Lower lobe of right lung (tissue), 2 donors: Measurements from ENCODE around the gene TAS2R19. TPM values are rescaled to one million over a fixed set of nuclear protein-coding genes. Genes with fewer than 3 reads are reported as not detected.

Experiments
- ATAC-seq, 2 donors: fragments of 200-7000 bp; cut with Tn5 transposase; one replicate each; pipeline ENCODE4 v1.9.1; 2020 to 2022; ENCODE audit warnings: mild to moderate bottlenecking in 2 of 2, moderate library complexity in 2 of 2
- DNase-seq: peaks from one replicate; pipeline ENCODE4 v3.0.0-alpha.2; 2020
- H3K27ac ChIP-seq: fragments of 200-600 bp; one replicate; pipeline ENCODE4 v1.8.0; 2022
- H3K27me3 ChIP-seq: fragments of 200-600 bp; one replicate; pipeline ENCODE4 v1.8.0; 2022; ENCODE audit warnings: low read depth
- H3K36me3 ChIP-seq: fragments of 200-600 bp; one replicate; pipeline ENCODE4 v1.8.0; 2022; ENCODE audit warnings: mild to moderate bottlenecking
- H3K4me1 ChIP-seq: fragments of 200-600 bp; one replicate; pipeline ENCODE4 v1.8.0; 2022
- H3K4me3 ChIP-seq: fragments of 200-600 bp; one replicate; pipeline ENCODE4 v1.8.0; 2022; ENCODE audit warnings: mild to moderate bottlenecking
- H3K9me3 ChIP-seq: fragments of 200-600 bp; one replicate; pipeline ENCODE4 v1.8.0; 2022
- CTCF ChIP-seq: fragments of 200-600 bp; IDR thresholded peaks from one replicate; pipeline ENCODE4 v1.8.0; 2022; ENCODE audit warnings: antibody characterized with exemption, mild to moderate bottlenecking
- intact Hi-C: fragments of 100-400 bp; cut with DNase I; formaldehyde crosslinking; loops from one replicate; pipeline ENCODE4 v1.11.0; 2022
- total RNA-seq: library from RNA; stranded (reverse); fragmentation: NEBNext Ultra II Directional; extraction: Animal tissue kit (Norgen Biotek cat#: 25700); gene quantifications from one replicate; pipeline ENCODE4 v1.2.1, GENCODE V29; 2021
- donor health status: DM: no; HTN: yes; CAD: no; lungs with severe emphysema.

Gene TAS2R19
- total RNA-seq, 1 donor from 2014 or later = 2.8 TPM

- intact Hi-C loops = no loop called here
- Histone ChIP-seq H3K4me1 (no peaks in the 10 kb centered on the region), H3K36me3 (peaks cover 3% of the 10 kb centered on the region), H3K27ac (no peak overlapping the region), H3K4me3 (no peak overlapping the region), H3K9me3 (no peaks in the 10 kb centered on the region), H3K27me3 (no peaks in the 10 kb centered on the region)
- no peak for TF ChIP-seq CTCF
- ATAC-seq = no peak
- no peak for DNase-seq
These were observed 33.3 kb downstream of the TAS2R19 start for GRCh38 chr12:10989107-10989506.

- no peak for DNase-seq
- no peak for TF ChIP-seq CTCF
- Histone ChIP-seq H3K27ac (no peak within 1 kb of the TSS), H3K9me3 (no peaks in the 10 kb centered on the region), H3K4me1 (no peaks in the 10 kb centered on the region), H3K4me3 (no peak within 1 kb of the TSS), H3K36me3 (no peaks in the 10 kb centered on the region), H3K27me3 (no peaks in the 10 kb centered on the region)
- intact Hi-C loops = no loop called here
- no peak for ATAC-seq
These were observed 35.6 kb downstream of the TAS2R19 start, which contains the start of gene TAS2R50 for GRCh38 chr12:10986812-10987211. TAS2R50 (minus strand) TSS chr12:10986912; CDS start chr12:10986860, 52 bp downstream.

- DNase-seq (no peak), ATAC-seq (no peak)
- TF ChIP-seq CTCF = no peak
- H3K9me3 ChIP-seq = no peaks in the 10 kb centered on the region
- intact Hi-C loops = no loop called here
- H3K36me3 ChIP-seq = no peaks in the 10 kb centered on the region
- no peak overlapping the region for H3K4me3 ChIP-seq
- no peaks in the 10 kb centered on the region for H3K27me3 ChIP-seq
- H3K27ac ChIP-seq = no peak overlapping the region
- H3K4me1 ChIP-seq = no peaks in the 10 kb centered on the region
These were observed 40.2 kb downstream of the TAS2R19 start for GRCh38 chr12:10982244-10982643.

- H3K9me3 ChIP-seq = no peaks in the 10 kb centered on the region
- ATAC-seq (no peak), DNase-seq (no peak)
- no peaks in the 10 kb centered on the region for H3K4me1 ChIP-seq
- no peak for TF ChIP-seq CTCF
- no peaks in the 10 kb centered on the region for H3K27me3 ChIP-seq
- no peak overlapping the region for H3K27ac ChIP-seq
- no peaks in the 10 kb centered on the region for H3K36me3 ChIP-seq
- H3K4me3 ChIP-seq = no peak overlapping the region
- intact Hi-C loops = no loop called here
These were observed 47.5 kb downstream of the TAS2R19 start for GRCh38 chr12:10974965-10975364.

Other genes starting within 250 kb of the TAS2R19 start
- gene TAS2R7, start 220.0 kb downstream of the TAS2R19 start, total RNA-seq = not detected
- gene TAS2R8, start 215.3 kb downstream of the TAS2R19 start, total RNA-seq = not detected
- not detected for gene TAS2R9, start 212.5 kb downstream of the TAS2R19 start, total RNA-seq
- gene TAS2R10, start 196.3 kb downstream of the TAS2R19 start, total RNA-seq = 0.35 TPM
- gene PRR4, start 173.1 kb downstream of the TAS2R19 start, total RNA-seq = 1.7 TPM
- 13.9 TPM for gene PRH1, start 138.4 kb downstream of the TAS2R19 start, total RNA-seq
- gene TAS2R13, start 113.1 kb downstream of the TAS2R19 start, total RNA-seq = 0.92 TPM
- gene PRH2, start 93.4 kb downstream of the TAS2R19 start, total RNA-seq = not detected
- gene TAS2R14, start 83.4 kb downstream of the TAS2R19 start, total RNA-seq = 1.2 TPM
- gene TAS2R50, start 35.7 kb downstream of the TAS2R19 start, total RNA-seq = 0.50 TPM
- gene TAS2R20, start 24.3 kb downstream of the TAS2R19 start, total RNA-seq = 1.3 TPM
- 1.9 TPM for gene TAS2R31, start 8.8 kb upstream of the TAS2R19 start, total RNA-seq
- gene TAS2R46, start 39.7 kb upstream of the TAS2R19 start, total RNA-seq = 1.7 TPM
- gene TAS2R43, start 69.7 kb upstream of the TAS2R19 start, total RNA-seq = not detected
- gene TAS2R30, start 112.0 kb upstream of the TAS2R19 start, total RNA-seq = 3.9 TPM
- gene SMIM10L1, start 148.6 kb upstream of the TAS2R19 start, total RNA-seq = 8.4 TPM
- gene TAS2R42, start 164.3 kb upstream of the TAS2R19 start, total RNA-seq = not detected
- gene PRB3, start 247.1 kb upstream of the TAS2R19 start, total RNA-seq = not detected